ENCODE data around the gene UGT1A4.

DNA sequence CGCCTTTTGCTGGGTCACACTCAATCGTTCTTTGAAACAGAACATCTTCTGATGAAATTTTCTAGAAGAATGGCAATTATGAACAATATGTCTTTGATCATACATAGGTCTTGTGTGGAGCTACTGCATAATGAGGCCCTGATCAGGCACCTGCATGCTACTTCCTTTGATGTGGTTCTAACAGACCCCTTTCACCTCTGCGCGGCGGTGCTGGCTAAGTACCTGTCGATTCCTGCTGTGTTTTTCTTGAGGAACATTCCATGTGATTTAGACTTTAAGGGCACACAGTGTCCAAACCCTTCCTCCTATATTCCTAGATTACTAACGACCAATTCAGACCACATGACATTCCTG lies 5.3 kb upstream of the UGT1A4 start:
- TF ChIP-seq POLR2AphosphoS5 (IDR thresholded peaks at IDR 0.05; ENCODE audit: low read depth, low read length) = no peak
- no peak for TF ChIP-seq SIN3A (IDR thresholded peaks at IDR 0.05; ENCODE audit: borderline replicate concordance, insufficient read depth, low read length)
- TF ChIP-seq REST (IDR thresholded peaks at IDR 0.05; ENCODE audit: insufficient read depth in 1 of 2, low read depth in 2 of 2, low read length in 2 of 2) = no peak
- TF ChIP-seq TAF1 (IDR thresholded peaks at IDR 0.05; ENCODE audit: borderline replicate concordance, insufficient read depth, low read length) = no peak
- TF ChIP-seq FOXP2 (optimal IDR thresholded peaks at IDR 0.05; ENCODE audit: borderline replicate concordance, extremely low read depth, extremely low read length, insufficient read depth) = no peak

All from PFSK-1 (cell line).